ENCODE data around the gene KCNK5.

KCNK5 gene

GRCh38 chr6:39170389-39170788 is 58.9 kb downstream of the KCNK5 start:
- DNase-seq, result no peak

- no peak for DNase-seq
Measured at GRCh38 chr6:39169448-39170344, 59.6 kb downstream of the KCNK5 start.

- no peak for DNase-seq
Measured at GRCh38 chr6:39167866-39168625, 61.2 kb downstream of the KCNK5 start.

- DNase-seq, result no peak
Measured at GRCh38 chr6:39167321-39167720, 62.0 kb downstream of the KCNK5 start.

- no peak for DNase-seq
Measured at GRCh38 chr6:39166912-39167290, 62.4 kb downstream of the KCNK5 start.

GRCh38 chr6:39166189-39166911 is 62.9 kb downstream of the KCNK5 start:
- peak; percentile 88 for DNase-seq

GRCh38 chr6:39157511-39157910 is 71.8 kb downstream of the KCNK5 start:
- no peak for DNase-seq

GRCh38 chr6:39156801-39157200 is 72.5 kb downstream of the KCNK5 start:
- no peak for DNase-seq

- DNase-seq, result no peak
Measured at GRCh38 chr6:39154705-39155104, 74.6 kb downstream of the KCNK5 start.

GRCh38 chr6:39153766-39154397 is 75.4 kb downstream of the KCNK5 start:
- DNase-seq, result no peak

- no peak for DNase-seq
Measured at GRCh38 chr6:39152262-39152661, 77.0 kb downstream of the KCNK5 start.

GRCh38 chr6:39151211-39151610 is 78.1 kb downstream of the KCNK5 start:
- DNase-seq, result no peak

GRCh38 chr6:39144481-39145173 is 84.6 kb downstream of the KCNK5 start:
- no peak for DNase-seq

- no peak for DNase-seq
Measured at GRCh38 chr6:39143238-39143930, 85.9 kb downstream of the KCNK5 start.

- no peak for DNase-seq
Measured at GRCh38 chr6:39140556-39141167, 88.6 kb downstream of the KCNK5 start.
